Kidney glomerular epithelial cell (primary cell): ENCODE data around the gene KCNH1.

ENCODE experiments used
- DNase-seq: peaks from one replicate; lab custom pipeline; 2025; lab: John Stamatoyannopoulos, UW

The KCNH1 gene, protein sequence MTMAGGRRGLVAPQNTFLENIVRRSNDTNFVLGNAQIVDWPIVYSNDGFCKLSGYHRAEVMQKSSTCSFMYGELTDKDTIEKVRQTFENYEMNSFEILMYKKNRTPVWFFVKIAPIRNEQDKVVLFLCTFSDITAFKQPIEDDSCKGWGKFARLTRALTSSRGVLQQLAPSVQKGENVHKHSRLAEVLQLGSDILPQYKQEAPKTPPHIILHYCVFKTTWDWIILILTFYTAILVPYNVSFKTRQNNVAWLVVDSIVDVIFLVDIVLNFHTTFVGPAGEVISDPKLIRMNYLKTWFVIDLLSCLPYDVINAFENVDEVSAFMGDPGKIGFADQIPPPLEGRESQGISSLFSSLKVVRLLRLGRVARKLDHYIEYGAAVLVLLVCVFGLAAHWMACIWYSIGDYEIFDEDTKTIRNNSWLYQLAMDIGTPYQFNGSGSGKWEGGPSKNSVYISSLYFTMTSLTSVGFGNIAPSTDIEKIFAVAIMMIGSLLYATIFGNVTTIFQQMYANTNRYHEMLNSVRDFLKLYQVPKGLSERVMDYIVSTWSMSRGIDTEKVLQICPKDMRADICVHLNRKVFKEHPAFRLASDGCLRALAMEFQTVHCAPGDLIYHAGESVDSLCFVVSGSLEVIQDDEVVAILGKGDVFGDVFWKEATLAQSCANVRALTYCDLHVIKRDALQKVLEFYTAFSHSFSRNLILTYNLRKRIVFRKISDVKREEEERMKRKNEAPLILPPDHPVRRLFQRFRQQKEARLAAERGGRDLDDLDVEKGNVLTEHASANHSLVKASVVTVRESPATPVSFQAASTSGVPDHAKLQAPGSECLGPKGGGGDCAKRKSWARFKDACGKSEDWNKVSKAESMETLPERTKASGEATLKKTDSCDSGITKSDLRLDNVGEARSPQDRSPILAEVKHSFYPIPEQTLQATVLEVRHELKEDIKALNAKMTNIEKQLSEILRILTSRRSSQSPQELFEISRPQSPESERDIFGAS

DNA sequence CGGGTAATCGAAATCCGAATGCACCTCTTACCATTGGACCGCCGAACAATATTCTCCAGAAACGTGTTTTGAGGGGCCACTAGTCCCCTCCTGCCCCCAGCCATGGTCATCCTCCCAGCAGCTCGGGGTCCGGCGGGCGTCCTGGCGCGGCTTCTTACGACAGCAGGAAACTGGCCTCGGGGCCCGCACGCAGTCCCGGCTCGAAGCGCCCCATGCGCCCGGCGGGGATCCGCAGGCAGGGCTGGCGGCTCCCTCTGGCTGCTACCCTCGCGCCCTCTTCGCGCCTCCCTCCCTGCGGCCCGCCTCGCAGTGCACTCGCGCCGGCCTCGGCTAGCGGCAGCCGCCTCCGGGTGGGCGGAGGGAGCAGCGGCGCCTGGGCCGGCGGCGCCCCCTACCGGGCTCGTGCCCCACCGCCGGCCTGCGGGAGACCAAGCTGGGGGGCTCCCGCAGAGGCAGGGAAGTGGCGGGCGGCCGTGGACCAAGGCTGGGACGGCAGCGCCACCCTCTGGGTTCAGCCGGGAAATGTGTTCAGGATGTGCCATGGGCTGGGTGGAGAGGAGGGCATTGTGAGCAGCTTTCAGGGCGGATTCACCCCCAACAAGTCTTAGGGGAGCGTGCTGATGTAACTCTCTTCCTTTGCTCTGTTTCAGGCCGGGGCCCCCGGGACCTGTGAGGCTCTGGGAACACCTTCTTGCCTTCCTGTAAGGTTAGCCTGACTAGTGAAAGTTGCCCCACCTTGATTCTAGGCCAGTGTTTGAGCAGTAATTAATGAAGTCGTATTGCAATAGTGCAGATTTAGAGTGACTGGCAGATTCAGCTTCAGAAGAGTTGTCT is at the start of gene KCNH1:
TSS of gene KCNH1 (minus strand) at position 313 of the 834 bp plus-strand sequence. CDS start at position 110, 203 bp downstream.
- DNase-seq = peak; percentile 88

DNA sequence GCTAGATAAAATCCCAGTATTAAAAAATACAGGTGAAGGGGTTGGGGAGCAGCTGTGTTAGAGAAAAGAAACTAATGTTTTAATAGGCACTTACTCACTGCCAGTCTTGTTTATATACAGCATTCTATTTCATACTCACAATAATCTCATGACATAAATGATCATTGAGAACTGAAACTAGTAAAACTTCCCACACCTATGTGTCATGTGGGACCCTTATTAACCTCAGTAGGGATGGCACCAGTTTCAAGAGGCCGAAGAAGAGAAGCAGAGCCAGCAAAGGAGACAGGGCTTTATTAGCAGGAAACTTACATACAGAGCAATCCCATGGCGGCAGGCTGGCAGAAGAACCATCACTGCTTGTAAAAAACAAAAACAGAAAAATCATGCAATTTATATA is 48.8 kb upstream of the KCNH1 start:
- no peak for DNase-seq

DNA sequence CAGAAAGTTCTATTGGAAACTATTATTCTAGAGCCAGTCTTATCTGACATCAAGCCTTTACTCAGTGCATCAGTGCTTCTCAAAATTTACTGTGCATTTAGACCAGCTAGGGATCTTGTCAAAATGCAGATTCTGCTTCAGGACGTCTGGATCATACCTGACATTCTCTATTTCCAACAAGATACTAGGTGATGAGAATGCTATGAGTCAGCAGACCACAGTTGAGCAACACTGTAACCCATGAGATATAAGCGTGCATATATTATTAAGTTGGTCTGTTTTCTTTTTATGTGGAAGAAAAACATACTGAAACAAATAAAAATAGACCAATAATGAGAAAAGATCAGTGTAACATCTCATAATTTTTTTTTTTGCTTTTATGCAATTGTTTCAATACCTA is 40.4 kb upstream of the KCNH1 start:
- no peak for DNase-seq

DNA sequence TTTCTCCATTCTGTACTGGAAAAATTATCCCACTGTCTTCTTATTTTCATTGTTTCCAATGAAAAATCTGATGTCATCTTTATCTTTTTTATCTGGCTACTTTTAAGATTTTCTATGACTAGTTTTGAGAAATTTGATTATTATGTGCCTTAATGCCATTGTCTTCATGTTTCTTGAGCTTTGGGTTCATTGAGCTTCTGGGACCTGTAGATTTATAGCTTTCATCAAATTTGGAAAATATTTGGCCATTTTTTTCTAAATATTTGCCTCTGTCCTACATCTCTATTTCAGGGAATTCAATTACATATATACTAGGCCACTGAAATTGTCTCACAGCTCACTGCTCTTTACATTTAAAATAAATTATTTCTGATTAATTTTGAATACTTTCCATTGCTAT is 38.7 kb upstream of the KCNH1 start:
- no peak for DNase-seq

DNA sequence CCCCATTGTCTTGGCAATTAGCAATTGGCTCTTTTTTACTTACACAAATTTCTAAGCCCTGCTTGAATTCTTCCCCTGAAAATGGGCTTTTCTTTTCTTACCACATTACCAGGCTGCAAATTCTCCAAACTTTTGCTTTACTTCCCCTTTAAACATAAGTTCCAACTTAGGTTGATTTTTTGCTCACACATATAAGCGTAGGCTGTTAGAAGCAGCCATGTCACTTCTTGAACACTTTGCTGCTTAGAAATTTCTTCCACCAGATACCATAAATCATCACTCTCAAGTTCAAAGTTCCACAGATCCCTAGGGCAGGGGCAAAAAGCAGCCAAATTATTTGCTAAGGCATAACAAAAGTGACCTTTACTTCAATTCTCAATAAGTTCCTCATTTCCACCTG is 35.4 kb upstream of the KCNH1 start:
- DNase-seq = no peak

DNA sequence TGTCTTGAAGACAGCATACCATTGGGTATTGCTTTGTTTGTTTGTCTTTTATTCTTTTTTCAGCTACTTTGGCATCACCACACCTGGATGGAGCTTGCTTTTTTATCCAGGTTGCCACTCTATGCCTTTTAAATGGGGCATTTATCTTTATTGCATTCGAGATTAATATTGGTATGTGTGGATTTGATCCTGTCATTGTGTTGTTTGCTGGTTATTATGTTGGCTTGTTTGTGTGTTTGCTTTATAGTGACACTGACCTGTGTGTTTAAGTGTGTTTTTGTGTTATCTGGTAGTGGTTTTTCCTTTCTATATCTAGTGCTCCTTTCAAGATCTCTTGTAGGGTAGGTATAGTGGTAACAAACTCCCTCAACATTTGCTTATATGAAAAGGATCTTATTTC is 24.9 kb upstream of the KCNH1 start:
- DNase-seq = no peak

DNA sequence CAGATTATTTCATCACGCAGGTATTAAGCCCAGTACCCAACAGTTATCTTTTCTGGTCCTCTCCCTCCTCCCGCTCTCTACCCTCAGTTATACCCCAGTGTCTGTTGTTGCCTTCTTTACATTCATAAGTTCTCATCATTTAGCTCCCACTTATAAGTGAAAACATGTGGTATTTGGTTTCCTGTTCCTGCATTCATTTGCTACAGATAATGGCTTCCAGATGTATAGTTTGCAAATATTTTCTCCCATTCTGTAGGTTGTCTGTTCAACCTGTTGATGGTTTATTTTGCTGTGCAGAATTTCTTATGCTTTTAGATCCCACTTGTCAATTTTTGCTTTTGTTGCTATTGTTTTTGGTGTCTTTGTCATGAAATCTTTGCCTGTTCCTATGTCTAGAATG is 21.1 kb upstream of the KCNH1 start:
- no peak for DNase-seq

DNA sequence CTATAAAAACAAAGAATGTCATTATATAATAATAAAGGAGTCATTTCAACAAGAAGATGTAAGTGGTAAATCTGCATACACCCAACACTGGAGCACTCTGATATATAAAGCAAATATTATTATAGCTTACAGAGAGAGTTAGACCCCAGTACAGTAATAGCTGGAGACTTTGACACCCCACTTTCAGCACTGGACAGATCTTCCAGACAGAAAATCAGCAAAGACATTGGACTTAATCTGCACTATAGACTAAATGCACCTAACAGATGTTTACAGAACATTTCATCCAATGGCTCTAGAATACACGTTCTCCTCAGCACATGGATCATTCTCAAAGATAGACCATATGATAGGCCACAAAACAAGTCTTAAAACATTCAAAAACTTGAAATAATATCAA is 20.0 kb upstream of the KCNH1 start:
- no peak for DNase-seq

DNA sequence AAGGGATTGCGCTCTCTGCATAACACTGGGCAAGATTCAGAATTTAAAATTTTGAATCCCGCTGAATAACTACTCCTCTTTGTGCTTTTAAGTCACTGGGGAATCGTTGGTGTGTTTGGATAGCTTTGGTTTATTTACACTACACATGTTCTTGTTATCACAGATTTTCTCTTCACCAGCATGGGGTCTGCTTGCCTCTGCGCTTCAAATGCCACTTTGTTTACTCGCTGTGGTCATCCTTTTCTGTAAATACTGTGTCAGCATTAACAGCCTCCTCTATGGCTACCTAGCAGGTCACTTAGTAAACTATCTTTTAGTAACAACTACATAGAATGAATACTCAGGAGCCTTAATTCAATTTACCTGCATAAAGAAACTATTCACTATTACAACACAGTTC is 14.4 kb upstream of the KCNH1 start:
- DNase-seq = no peak

DNA sequence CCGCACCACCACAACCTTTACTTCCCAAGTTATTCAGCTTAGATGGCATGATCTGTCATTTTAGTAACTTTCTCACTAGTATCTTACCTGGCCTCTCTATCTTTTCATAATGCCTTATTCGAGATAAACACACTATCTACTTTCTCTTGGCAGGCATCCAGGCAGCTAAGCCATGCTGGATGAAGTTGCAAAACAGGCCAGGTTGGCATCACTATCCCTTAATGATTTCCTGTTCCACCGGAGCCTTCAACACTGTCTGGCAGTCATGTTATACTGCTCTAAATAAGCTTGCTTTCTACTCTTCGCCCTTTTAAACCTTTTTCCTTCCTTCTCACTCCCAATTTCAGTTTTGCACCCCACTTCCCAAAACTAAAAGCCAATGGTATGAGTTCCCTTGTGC is 12.0 kb upstream of the KCNH1 start:
- DNase-seq = no peak

DNA sequence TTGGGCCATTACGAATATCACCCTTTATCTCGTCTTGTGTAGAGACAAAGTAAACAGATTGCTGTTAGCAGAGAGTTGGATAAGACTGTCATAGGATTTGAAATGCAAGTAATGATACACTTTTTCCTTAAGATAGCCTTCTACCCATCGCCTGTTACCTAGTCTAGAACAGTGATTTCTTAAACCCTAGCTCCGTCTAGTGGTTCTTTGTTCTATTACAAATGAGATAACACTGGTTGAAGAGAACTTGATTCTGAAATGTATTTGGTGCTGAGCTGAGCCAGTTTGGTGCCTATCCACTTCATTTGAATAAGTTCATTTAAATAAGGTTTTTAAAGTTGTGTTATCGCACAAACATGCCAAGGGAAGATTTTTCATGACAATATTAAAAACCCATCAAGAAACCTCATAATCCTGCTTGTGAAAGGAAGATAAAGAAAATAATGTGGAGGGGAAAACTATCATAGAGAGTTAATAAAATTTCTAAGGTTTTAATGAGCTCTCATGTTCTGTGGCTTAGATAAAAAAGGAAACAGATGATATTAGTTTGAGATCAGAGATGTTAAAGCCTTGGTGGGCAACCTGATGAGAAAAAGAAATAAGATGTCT is 1.5 kb upstream of the KCNH1 start:
- DNase-seq = peak; percentile 75

DNA sequence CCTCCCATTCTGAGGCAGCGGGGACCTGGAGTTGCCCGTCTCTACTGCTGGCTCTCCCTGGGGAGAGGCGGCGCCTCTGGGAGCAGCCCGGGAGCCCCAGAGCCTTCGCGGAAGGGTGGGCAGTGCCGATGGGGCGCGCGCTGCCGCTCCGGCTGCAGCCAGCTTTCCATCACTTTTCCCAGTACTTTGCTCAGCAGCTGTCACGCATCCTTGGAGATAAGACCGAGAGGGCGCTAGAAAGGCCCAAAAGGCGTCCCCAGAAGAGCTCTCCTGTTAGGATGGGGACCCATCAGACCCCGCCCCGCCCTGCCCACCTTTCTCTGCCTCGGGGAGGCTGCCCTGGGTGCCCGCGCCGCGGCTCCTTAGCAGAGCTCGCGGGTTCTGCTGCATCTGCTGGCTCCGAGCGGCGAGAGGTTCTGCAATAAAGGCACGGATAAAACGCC is 534 bp downstream of the KCNH1 start:
- DNase-seq = no peak

DNA sequence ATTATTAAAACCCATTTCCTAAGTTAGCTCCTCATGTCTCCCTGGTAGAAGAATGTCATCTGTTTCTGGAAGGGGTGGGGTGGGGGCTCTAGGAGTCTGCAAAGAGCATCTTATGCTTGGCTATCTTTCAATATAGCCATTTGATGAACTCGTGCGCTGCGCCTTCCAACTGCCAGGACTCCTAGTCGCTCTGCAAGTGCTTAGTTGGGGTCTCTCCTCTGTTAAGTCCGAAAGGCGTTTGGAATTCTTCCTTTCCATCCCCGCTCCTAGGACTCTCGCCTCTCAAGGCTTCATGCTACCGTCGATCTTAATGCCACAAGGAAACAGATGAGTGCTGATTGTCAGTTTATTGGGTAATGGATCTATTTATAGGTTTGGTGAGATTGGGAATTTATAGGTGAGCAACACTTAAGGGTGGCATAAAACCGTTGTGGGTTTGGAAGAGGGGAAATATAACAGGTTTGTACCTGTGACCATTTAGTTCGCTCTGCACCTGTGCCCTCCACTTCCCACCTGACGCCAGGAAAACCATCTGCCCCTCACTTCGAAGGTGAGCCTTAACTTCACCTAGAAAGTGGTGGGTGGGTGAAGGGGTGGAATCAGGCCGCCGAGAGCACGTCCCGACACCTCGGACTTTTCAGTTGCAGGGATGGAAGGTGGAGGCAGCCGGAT is 1.1 kb downstream of the KCNH1 start:
- no peak for DNase-seq

DNA sequence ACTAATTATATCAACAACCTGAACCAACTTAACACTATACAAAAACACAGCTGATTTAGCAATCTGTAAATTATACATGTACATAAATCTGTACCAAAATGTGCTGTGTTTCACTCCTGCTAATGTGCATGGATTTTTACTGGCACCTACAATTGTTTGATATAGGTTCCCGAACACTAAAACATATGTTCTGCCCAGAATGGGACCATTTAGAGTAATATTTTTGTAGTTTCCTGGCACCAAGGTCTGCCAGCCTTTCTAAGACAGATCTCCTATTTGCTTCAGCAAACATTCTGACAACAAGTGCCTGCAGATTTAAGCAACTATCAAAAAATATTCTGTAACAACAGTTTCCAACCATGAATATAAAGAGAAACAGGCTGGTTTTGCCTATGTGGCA is 4.2 kb downstream of the KCNH1 start:
- DNase-seq = no peak

DNA sequence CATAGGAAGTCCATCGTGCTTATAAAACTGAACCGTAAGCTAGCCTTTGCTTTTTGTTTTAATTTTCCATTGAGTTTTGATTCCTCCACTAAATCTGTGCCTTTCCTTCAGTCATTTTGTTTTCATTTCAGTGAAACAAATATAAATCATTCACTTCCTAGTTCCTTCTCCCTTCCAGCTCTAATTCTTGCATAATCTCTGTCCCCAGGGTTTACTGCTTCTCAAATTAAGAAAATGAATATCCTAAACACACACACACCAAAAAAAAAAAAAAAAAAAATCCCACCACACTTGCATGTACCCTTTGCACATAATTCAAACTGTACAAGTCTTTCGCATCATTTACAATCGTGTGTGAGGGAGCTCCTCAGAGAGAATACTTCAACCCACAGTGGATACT is 6.8 kb downstream of the KCNH1 start:
- no peak for DNase-seq

DNA sequence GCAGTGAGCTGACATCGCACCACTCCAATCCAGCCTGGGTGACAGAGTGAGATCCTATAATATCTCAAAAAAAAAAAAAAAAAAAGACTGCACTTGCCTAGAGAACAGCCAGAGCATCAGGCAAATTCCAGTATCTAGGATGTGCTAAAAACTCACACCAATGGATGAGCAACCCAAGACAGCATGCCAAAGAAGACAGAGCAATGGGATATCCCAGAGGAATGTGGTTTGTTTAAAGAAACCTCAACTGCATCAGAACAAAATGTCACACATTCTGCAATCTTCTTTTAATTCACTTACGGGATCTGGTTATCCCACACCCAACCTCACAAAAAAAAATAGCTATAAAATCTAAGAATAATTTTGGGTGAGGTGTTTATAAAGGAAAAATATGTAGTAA is 7.3 kb downstream of the KCNH1 start:
- DNase-seq = no peak

DNA sequence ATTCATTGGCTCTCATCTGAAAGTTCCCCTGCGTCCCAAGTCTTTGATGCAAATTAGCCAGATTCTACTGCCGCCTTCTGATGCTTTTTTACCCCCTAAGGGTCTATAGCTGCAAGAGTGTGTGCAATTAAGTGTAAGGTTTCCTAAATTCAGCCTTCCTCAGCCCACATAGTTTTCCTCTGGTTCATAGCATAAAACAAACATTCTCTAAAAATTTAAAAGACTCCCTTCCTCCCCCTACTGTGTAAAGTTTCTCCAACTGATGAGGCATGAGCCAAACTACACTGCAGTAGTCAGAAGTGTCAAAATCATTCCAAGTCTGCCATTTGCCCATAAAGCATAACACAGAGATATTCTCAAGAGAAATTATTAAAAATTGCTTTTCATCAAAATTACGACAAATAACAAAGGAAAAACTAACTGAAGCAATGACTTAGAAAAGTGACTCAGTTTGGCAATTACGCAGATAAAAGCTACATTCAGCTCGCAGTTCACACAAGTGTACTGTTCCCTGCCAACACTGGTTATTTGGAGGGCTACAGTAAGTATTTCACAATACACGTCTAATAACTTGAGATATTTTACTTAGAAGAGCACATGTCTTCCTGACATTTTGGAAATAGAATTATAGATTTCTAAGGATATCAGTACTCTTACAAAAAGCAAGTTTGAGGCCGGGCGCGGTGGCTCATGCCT is 15.4 kb downstream of the KCNH1 start:
- peak; percentile 14 for DNase-seq

DNA sequence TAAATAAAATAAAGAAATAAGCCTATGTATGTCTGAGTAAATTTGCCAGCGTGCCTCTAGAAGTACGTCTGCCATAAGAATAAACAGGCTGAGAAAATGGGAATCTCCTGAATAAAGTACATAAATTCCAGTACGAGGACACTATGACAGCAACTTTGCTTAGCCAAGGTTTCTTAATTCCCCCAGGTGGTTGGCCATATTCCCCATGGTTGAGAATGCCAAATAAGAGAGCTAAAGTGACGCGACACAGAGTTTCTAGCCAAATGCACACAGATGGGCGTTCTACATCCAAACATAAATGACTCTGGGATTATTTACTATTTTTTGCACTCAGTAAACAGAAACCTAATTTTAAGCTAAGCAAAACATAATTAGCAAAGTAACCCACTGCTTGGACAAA is 19.5 kb downstream of the KCNH1 start:
- DNase-seq = no peak

DNA sequence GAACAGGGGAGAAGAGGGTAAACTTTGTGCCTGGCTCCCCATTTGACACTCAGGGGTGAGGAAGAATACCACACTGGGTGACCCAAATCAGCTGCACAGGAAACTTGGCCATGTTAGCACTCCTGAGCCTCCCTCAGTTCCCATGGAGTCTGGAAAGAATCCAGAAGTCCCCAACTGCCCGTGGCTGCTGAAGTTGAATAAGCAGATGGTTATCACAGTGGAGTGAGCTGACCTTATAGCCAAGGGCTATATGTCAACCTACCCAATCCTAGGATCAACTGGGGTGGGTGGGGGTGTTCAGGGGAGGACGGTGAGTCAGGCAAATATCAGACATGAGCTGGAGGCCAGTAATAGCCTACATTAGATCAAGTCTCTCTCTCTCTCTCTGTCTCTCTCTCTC is 20.4 kb downstream of the KCNH1 start:
- no peak for DNase-seq

DNA sequence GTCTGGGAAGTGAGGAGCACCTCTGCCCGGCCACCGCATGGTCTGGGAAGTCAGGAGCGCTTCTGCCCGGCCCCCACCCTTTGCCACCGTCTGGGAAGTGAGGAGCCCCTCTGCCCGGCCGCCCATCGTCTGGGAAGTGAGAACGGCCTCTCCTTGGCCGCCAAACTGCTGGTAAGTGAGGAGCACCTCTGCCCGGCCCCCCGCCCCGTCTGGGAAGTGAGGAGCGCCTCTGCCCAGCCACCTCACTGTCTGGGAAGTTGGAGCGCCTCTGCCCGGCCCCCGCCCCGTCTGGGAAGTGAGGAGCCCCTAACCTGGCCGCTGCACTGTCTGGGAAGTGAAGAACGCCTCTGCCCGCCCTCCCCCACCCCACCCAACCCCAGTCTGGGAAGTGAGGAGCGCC is 22.6 kb downstream of the KCNH1 start:
- no peak for DNase-seq
